ENCODE data around the gene H19. TPM values are rescaled to one million over a fixed set of nuclear protein-coding genes. Genes with fewer than 3 reads are reported as not detected.

Gene H19
- total RNA-seq, 1 donor from 2014 or later: 19.7 TPM

GRCh38 chr11:2031058-2031457, 33.4 kb upstream of the H19 start:
- Histone ChIP-seq H3K36me3 (ENCODE audit: control insufficient read depth, insufficient read depth, low read length) (no peaks in the 10 kb centered on the region), H3K27me3 (ENCODE audit: control insufficient read depth, insufficient read depth, low read length) (no peaks in the 10 kb centered on the region), H3K4me3 (ENCODE audit: low read depth, low read length) (no peak overlapping the region)
- DNase-seq (ENCODE audit: low read depth) (no peak), FAIRE-seq (no peak)
- TF ChIP-seq CTCF (IDR thresholded peaks at IDR 0.05; ENCODE audit: insufficient read depth, low read length, severe bottlenecking): no peak

- no peaks in the 10 kb centered on the region for H3K36me3 ChIP-seq (ENCODE audit: control insufficient read depth, insufficient read depth, low read length)
- FAIRE-seq: no peak
- TF ChIP-seq CTCF (IDR thresholded peaks at IDR 0.05; ENCODE audit: insufficient read depth, low read length, severe bottlenecking): no peak
- DNase-seq (ENCODE audit: low read depth): no peak
- H3K4me3 ChIP-seq (ENCODE audit: low read depth, low read length): no peak overlapping the region
- H3K27me3 ChIP-seq (ENCODE audit: control insufficient read depth, insufficient read depth, low read length): no peaks in the 10 kb centered on the region
Measured at GRCh38 chr11:2027708-2028107, 30.1 kb upstream of the H19 start.

- no peak for FAIRE-seq
- DNase-seq (ENCODE audit: low read depth): no peak
- no peaks in the 10 kb centered on the region for H3K36me3 ChIP-seq (ENCODE audit: control insufficient read depth, insufficient read depth, low read length)
- no peaks in the 10 kb centered on the region for H3K27me3 ChIP-seq (ENCODE audit: control insufficient read depth, insufficient read depth, low read length)
- H3K4me3 ChIP-seq (ENCODE audit: low read depth, low read length): no peak overlapping the region
- no peak for TF ChIP-seq CTCF (IDR thresholded peaks at IDR 0.05; ENCODE audit: insufficient read depth, low read length, severe bottlenecking)
Measured at GRCh38 chr11:2015025-2015424, 17.4 kb upstream of the H19 start.

GRCh38 chr11:2012440-2012839, 14.8 kb upstream of the H19 start:
- no peak overlapping the region for H3K4me3 ChIP-seq (ENCODE audit: low read depth, low read length)
- DNase-seq (ENCODE audit: low read depth) (no peak), FAIRE-seq (no peak)
- no peaks in the 10 kb centered on the region for H3K36me3 ChIP-seq (ENCODE audit: control insufficient read depth, insufficient read depth, low read length)
- no peaks in the 10 kb centered on the region for H3K27me3 ChIP-seq (ENCODE audit: control insufficient read depth, insufficient read depth, low read length)
- no peak for TF ChIP-seq CTCF (IDR thresholded peaks at IDR 0.05; ENCODE audit: insufficient read depth, low read length, severe bottlenecking)

GRCh38 chr11:2004466-2004865, 6.8 kb upstream of the H19 start:
- no peak for DNase-seq (ENCODE audit: low read depth)
- no peak overlapping the region for H3K4me3 ChIP-seq (ENCODE audit: low read depth, low read length)
- FAIRE-seq: no peak
- H3K27me3 ChIP-seq (ENCODE audit: control insufficient read depth, insufficient read depth, low read length): no peaks in the 10 kb centered on the region
- H3K36me3 ChIP-seq (ENCODE audit: control insufficient read depth, insufficient read depth, low read length): no peaks in the 10 kb centered on the region
- no peak for TF ChIP-seq CTCF (IDR thresholded peaks at IDR 0.05; ENCODE audit: insufficient read depth, low read length, severe bottlenecking)

- Histone ChIP-seq H3K36me3 (ENCODE audit: control insufficient read depth, insufficient read depth, low read length) (no peaks in the 10 kb centered on the region), H3K4me3 (ENCODE audit: low read depth, low read length) (no peak overlapping the region), H3K27me3 (ENCODE audit: control insufficient read depth, insufficient read depth, low read length) (no peaks in the 10 kb centered on the region)
- DNase-seq (ENCODE audit: low read depth) (no peak), FAIRE-seq (no peak)
- TF ChIP-seq CTCF (IDR thresholded peaks at IDR 0.05; ENCODE audit: insufficient read depth, low read length, severe bottlenecking): no peak
Measured at GRCh38 chr11:2002807-2003206, 5.2 kb upstream of the H19 start.
